ENCODE measurements around the gene ARSG.

DNA sequence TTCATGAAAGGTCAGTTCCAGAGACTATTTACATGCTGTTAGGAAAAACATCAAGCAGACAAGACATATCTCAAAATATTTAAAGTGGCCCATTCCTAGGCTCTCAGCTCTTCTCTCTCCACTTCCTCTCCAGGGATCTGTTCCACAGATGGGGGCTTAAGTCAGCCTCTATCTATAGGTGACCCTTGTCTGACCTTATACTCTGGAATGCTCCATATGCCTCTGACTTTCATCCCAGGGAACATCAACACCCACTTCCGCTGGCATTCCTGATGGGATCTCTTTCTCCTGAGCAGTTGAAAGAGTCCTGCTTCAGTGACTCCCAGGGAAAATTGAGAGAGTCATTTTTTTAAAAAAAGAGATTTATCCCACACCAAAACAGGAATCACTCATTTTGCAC lies 177.5 kb downstream of the ARSG start:
- TF ChIP-seq EZH2 (IDR thresholded peaks at IDR 0.05; ENCODE audit: borderline replicate concordance, insufficient read depth, low read length, poor library complexity, severe bottlenecking) (no peak), MXI1 (conservative IDR thresholded peaks at IDR 0.05; ENCODE audit: poor library complexity, severe bottlenecking) (no peak), CTCF (IDR thresholded peaks at IDR 0.05; ENCODE audit: poor library complexity, severe bottlenecking) (no peak), EP300 (conservative IDR thresholded peaks at IDR 0.05; ENCODE audit: poor library complexity, severe bottlenecking) (no peak), RAD21 (conservative IDR thresholded peaks at IDR 0.05) (no peak), REST (IDR thresholded peaks at IDR 0.05; ENCODE audit: borderline replicate concordance) (no peak), POLR2AphosphoS5 (IDR thresholded peaks at IDR 0.05) (no peak), SMC3 (conservative IDR thresholded peaks at IDR 0.05; ENCODE audit: poor library complexity) (no peak), TAF1 (IDR thresholded peaks at IDR 0.05; ENCODE audit: low read depth) (no peak)
